OCI-LY1 (cell line): Measurements from ENCODE around the gene ZNF648.
A peak's percentile ranks its signal among the peaks of the same experiment; 100 is the strongest.

Experiments used
- H2AFZ ChIP-seq: fragments of 200-600 bp; sonication (generic), shearing (Covaris generic); 2 replicates; pipeline ENCODE4 v1.6.0; 2014; ENCODE audit warnings: antibody characterized with exemption, mild to moderate bottlenecking, low read length
- H3F3A ChIP-seq: fragments of 200-600 bp; sonication (generic), shearing (Covaris generic); 2 replicates; pipeline ENCODE4 v1.6.0; 2014; ENCODE audit warnings: mild to moderate bottlenecking, antibody characterized with exemption, low read length, moderate library complexity; ENCODE audit not compliant: insufficient read depth
- H3K27ac ChIP-seq: fragments of 200-600 bp; sonication (generic); 2 replicates; pipeline ENCODE4 v1.5.1; 2014; ENCODE audit warnings: low read length, mixed run types, mild to moderate bottlenecking, low read depth; ENCODE audit not compliant: poor library complexity, severe bottlenecking
- H3K27me3 ChIP-seq: fragments of 200-600 bp; sonication (generic); 2 replicates; pipeline ENCODE4 v1.6.0; 2014; ENCODE audit warnings: antibody characterized with exemption, mild to moderate bottlenecking, low read length, moderate library complexity; ENCODE audit not compliant: insufficient read depth
- H3K36me3 ChIP-seq: fragments of 200-600 bp; sonication (generic); 2 replicates; pipeline ENCODE4 v1.6.1; 2014; ENCODE audit warnings: mild to moderate bottlenecking, antibody characterized with exemption, low read length, moderate library complexity, mixed read lengths; ENCODE audit not compliant: insufficient read depth
- H3K4me1 ChIP-seq: fragments of 200-600 bp; sonication (generic); 2 replicates; pipeline ENCODE4 v1.5.1; 2014; ENCODE audit warnings: mild to moderate bottlenecking, low read length, moderate library complexity; ENCODE audit not compliant: insufficient read depth, severe bottlenecking
- H3K4me2 ChIP-seq: fragments of 200-600 bp; sonication (generic), shearing (Covaris generic); 2 replicates; pipeline ENCODE4 v1.6.1; 2014; ENCODE audit warnings: low read length
- H3K4me3 ChIP-seq: fragments of 200-600 bp; sonication (generic); 2 replicates; pipeline ENCODE4 v1.5.1; 2014; ENCODE audit warnings: low read length, low read depth, mild to moderate bottlenecking, mixed read lengths; ENCODE audit not compliant: poor library complexity, severe bottlenecking
- H3K79me2 ChIP-seq: fragments of 200-600 bp; shearing (Covaris generic); 2 replicates; pipeline ENCODE4 v1.6.1; 2016; ENCODE audit warnings: mixed run types, low read length, mixed read lengths; ENCODE audit not compliant: insufficient read depth
- H3K9ac ChIP-seq: fragments of 200-600 bp; sonication (generic), shearing (Covaris generic); 2 replicates; pipeline ENCODE4 v1.6.1; 2014; ENCODE audit warnings: mild to moderate bottlenecking, low read length, mixed read lengths
- H3K9me2 ChIP-seq: fragments of 200-600 bp; sonication (generic), shearing (Covaris generic); 2 replicates; pipeline ENCODE4 v1.6.1; 2014; ENCODE audit warnings: low read depth, mild to moderate bottlenecking, low read length, mixed read lengths
- H3K9me3 ChIP-seq: fragments of 200-600 bp; shearing (Covaris generic); 2 replicates; pipeline ENCODE4 v1.6.1; 2014; ENCODE audit warnings: low read length, mixed read lengths
- H4K20me1 ChIP-seq: fragments of 200-600 bp; sonication (generic), shearing (Covaris generic); 2 replicates; pipeline ENCODE4 v1.6.0; 2016; ENCODE audit warnings: mild to moderate bottlenecking, low read length; ENCODE audit not compliant: insufficient read depth
- CTCF ChIP-seq: fragments of 200-600 bp; sonication (generic), shearing (Covaris generic); IDR thresholded peaks from 2 replicates; pipeline ENCODE4 v1.5.1; 2017; ENCODE audit warnings: mild to moderate bottlenecking, antibody characterized with exemption, low read length, moderate library complexity, mixed read lengths
- EZH2 ChIP-seq: fragments of 200-600 bp; sonication (generic), shearing (Covaris generic); IDR thresholded peaks from 2 replicates; pipeline ENCODE4 v1.8.0; 2017; ENCODE audit warnings: borderline replicate concordance, mixed run types, mild to moderate bottlenecking, antibody characterized with exemption, low read length, moderate library complexity, mixed read lengths

The ZNF648 gene

DNA sequence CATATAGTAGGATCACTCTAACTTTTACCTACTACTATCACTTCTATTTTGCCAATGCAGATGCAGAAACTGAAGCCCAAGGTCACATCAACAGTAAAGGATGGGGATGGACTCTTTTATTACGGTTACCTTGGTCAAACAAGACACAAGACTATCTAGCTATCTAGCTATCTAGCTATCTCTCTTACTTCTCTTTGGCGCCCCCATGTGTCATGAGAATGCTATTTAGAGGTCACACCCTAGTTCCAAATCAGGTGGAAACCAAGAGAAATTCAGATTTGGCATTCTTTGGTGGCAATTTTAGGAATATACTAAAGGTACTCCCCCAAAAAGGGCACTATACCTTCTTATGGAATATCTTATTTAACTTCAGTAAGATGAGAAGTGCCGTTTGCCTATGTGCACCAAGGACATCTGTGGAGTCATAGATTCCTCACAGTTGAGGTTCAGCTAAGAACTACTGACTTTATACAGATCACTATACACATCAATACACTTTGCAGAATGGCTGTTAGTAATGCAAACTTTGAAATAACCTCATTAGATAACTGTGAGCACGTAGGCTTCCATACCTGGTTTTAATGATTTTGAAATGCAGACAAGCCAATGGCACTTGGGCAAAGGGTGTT is 6.7 kb downstream of the ZNF648 start:
- no peak overlapping the region for H3K4me3 ChIP-seq
- H3K9me3 ChIP-seq: no peaks in the 10 kb centered on the region
- TF ChIP-seq CTCF: peak; percentile 81
- no peak for TF ChIP-seq EZH2
- no peaks in the 10 kb centered on the region for H3K27me3 ChIP-seq
- no peaks in the 10 kb centered on the region for H3K9me2 ChIP-seq
- H3K4me1 ChIP-seq: no peaks in the 10 kb centered on the region
- H3K27ac ChIP-seq: no peak overlapping the region
- no peak overlapping the region for H3K4me2 ChIP-seq
- H2AFZ ChIP-seq: no peak overlapping the region
- no peak overlapping the region for H3K9ac ChIP-seq
- H4K20me1 ChIP-seq: no peaks in the 10 kb centered on the region
- H3F3A ChIP-seq: no peaks in the 10 kb centered on the region
- no peaks in the 10 kb centered on the region for H3K79me2 ChIP-seq
- H3K36me3 ChIP-seq: no peaks in the 10 kb centered on the region

GRCh38 chr1:182052355-182052754 is 9.2 kb downstream of the ZNF648 start:
- TF ChIP-seq CTCF: no peak
- TF ChIP-seq EZH2: no peak
- Histone ChIP-seq H4K20me1 (no peaks in the 10 kb centered on the region), H3F3A (no peaks in the 10 kb centered on the region)

DNA sequence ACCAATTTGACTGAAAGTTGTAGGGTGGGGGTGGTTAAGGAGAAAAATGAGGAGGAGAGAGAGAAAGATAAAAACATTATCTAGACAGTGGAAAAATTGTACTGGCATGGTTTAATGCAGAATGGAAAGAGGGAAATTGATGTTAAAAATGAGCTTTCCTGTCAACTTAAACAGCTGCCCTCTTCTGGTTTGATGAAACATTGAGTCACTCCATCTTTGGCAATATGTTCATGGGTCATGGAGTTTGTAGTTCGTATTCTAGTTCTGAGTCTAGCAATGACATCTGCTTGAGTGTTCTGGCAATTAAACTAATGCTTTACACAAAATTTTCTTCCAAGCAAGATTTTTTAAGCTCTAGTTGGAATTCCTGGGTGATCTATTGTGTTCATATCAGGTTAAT is 9.6 kb downstream of the ZNF648 start:
- H3K27ac ChIP-seq: no peak overlapping the region
- no peaks in the 10 kb centered on the region for H4K20me1 ChIP-seq
- TF ChIP-seq EZH2 (no peak), CTCF (no peak)
- no peaks in the 10 kb centered on the region for H3K79me2 ChIP-seq
- no peak overlapping the region for H3K4me2 ChIP-seq
- H3K4me3 ChIP-seq: no peak overlapping the region
- no peaks in the 10 kb centered on the region for H3K36me3 ChIP-seq
- no peak overlapping the region for H3K9ac ChIP-seq
- H3K9me2 ChIP-seq: no peaks in the 10 kb centered on the region
- no peaks in the 10 kb centered on the region for H3K9me3 ChIP-seq
- H3F3A ChIP-seq: no peaks in the 10 kb centered on the region
- H3K27me3 ChIP-seq: no peaks in the 10 kb centered on the region
- H3K4me1 ChIP-seq: no peaks in the 10 kb centered on the region
- H2AFZ ChIP-seq: no peak overlapping the region

More at GRCh38 chr1:182052355-182052754, 9.2 kb downstream of the ZNF648 start:
- H3K4me2 ChIP-seq: no peak overlapping the region
- H3K9ac ChIP-seq: no peak overlapping the region
- H3K79me2 ChIP-seq: no peaks in the 10 kb centered on the region
- no peaks in the 10 kb centered on the region for H3K9me2 ChIP-seq
- H2AFZ ChIP-seq: no peak overlapping the region
- no peaks in the 10 kb centered on the region for H3K4me1 ChIP-seq
- no peaks in the 10 kb centered on the region for H3K36me3 ChIP-seq
- H3K27ac ChIP-seq: no peak overlapping the region
- no peaks in the 10 kb centered on the region for H3K9me3 ChIP-seq
- H3K27me3 ChIP-seq: no peaks in the 10 kb centered on the region
- no peak overlapping the region for H3K4me3 ChIP-seq
